ENCODE measurements around the gene SNX8.

The SNX8 gene

GRCh38 chr7:2224934-2225333 is 89.3 kb downstream of the SNX8 start:
- no peak for DNase-seq (ENCODE audit: low read depth in 1 of 2, low spot score in 1 of 2)

GRCh38 chr7:2224491-2224928 is 89.7 kb downstream of the SNX8 start:
- no peak for DNase-seq (ENCODE audit: low read depth in 1 of 2, low spot score in 1 of 2)

- DNase-seq (ENCODE audit: low read depth in 1 of 2, low spot score in 1 of 2) = no peak
Measured at GRCh38 chr7:2223321-2223720, 90.9 kb downstream of the SNX8 start.

DNA sequence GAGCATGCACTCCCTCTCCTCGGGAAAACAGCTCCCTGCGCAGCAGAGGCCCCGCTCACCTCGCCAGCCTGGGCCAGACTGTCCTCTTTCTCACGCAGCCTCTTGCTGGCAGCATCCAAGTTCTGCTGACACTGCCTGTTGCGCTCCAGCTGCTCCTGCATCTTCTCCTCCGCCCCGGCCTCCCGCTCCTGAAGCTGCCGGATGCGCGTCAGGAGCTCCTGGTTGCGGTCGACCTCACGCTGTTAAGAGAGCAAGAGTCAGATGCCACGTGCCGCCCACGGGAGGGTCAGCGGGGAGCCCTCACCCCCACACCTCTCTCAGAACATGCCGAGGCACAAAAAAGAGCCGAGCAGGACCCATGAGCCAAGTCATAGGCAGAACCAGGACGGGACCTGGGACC is 91.7 kb downstream of the SNX8 start:
- DNase-seq (ENCODE audit: low read depth in 1 of 2, low spot score in 1 of 2) = no peak

DNA sequence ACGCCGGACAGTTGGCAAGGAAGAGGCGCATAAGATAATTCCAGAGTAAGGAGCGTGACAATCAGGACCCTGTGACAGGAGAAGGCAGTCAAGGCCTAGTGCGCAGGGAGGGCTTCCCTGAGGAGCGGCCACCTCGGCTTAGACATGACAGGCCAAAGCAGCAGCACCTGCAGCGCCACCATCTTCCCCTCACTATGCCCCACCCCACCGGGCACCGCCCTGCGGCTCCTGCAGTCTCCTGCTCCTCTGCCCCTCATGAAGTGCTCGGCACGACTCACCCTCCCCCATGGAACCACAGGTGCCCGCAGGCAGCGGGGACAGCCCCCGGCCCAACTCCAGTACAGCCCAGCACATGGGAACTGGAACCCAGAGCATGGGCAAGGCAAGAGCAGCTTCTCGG is 93.3 kb downstream of the SNX8 start:
- no peak for DNase-seq (ENCODE audit: low read depth in 1 of 2, low spot score in 1 of 2)

GRCh38 chr7:2220506-2220905 is 93.7 kb downstream of the SNX8 start:
- DNase-seq (ENCODE audit: low read depth in 1 of 2, low spot score in 1 of 2) = no peak

GRCh38 chr7:2220030-2220429 is 94.2 kb downstream of the SNX8 start:
- no peak for DNase-seq (ENCODE audit: low read depth in 1 of 2, low spot score in 1 of 2)

DNA sequence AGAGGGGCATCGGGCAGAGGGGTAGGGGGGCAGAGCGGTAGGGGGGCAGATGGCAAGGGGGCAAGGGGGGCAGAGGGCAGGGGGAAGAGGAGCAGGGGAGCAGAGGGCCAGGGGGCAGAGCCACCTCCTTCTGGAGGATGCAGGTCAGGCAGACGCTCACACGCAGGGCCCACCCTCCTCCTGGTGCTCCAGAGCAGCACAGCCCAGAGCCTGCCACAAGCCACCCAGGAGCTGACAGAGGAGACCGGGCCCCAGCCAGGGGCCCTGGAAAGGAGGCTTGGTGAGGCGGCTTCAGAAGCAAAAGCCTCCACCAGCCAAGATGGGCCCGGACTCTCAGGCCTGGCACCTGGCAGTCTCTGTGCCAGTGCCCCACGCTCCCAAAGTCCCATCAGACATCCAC is 94.6 kb downstream of the SNX8 start:
- DNase-seq (ENCODE audit: low read depth in 1 of 2, low spot score in 1 of 2) = no peak

GRCh38 chr7:2219136-2219535 is 95.1 kb downstream of the SNX8 start:
- DNase-seq (ENCODE audit: low read depth in 1 of 2, low spot score in 1 of 2) = no peak

DNA sequence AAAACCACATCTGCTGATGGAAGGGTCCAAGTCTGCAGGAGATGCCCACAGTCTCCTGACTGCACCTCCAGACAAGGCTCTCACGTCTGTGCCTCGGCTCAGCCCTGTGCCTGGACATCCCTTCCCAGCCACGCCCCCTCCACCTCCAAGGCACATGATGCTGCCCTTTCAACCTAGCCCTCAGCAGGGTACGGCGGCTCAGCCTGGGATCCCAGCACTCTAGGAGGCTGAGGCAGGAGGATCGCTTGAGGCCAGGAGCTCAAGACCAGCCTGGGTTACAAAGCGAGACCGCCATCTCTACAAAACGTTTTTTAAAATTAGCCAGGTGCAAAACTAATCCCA is 95.8 kb downstream of the SNX8 start:
- DNase-seq (ENCODE audit: low read depth in 1 of 2, low spot score in 1 of 2) = no peak

DNA sequence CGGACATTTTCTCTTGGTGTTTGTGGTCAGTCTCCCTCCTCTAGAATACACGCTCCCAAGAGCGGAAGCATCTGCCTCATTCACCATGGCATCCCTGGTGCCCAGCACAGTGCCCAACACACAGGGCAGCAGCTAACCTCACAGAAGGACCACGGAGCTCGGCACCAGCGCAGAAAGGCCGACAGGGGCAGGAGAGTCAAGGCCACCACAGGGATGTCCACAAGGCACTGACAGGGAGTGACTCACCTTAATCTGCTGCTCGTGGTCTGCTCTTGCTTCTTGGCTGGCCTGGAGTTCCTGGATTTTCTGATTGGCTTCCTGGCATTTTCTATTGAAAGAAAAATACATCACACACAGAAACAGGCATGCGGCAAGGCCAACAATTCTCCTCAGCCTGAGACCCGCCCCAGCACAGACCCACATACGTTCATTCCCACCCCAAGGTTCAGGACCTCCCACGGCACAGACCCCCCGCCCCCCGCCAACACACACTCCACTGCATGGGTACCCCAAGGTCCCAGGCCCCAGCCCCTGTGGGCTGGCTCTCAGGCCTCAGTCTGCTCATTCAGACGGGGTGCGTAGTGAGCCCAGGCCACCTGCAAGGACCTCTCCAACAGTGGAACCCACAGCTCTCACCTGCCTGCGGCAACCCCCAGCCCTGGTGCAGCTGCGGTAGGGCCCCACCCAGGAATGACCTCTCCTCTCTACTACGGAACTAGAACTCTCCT is 96.4 kb downstream of the SNX8 start:
- no peak for DNase-seq (ENCODE audit: low read depth in 1 of 2, low spot score in 1 of 2)

- no peak for DNase-seq (ENCODE audit: low read depth in 1 of 2, low spot score in 1 of 2)
Measured at GRCh38 chr7:2217206-2217605, 97.0 kb downstream of the SNX8 start.

- DNase-seq (ENCODE audit: low read depth in 1 of 2, low spot score in 1 of 2) = no peak
Measured at GRCh38 chr7:2215851-2216250, 98.4 kb downstream of the SNX8 start.

GRCh38 chr7:2214636-2215035 is 99.6 kb downstream of the SNX8 start:
- DNase-seq (ENCODE audit: low read depth in 1 of 2, low spot score in 1 of 2) = no peak

DNA sequence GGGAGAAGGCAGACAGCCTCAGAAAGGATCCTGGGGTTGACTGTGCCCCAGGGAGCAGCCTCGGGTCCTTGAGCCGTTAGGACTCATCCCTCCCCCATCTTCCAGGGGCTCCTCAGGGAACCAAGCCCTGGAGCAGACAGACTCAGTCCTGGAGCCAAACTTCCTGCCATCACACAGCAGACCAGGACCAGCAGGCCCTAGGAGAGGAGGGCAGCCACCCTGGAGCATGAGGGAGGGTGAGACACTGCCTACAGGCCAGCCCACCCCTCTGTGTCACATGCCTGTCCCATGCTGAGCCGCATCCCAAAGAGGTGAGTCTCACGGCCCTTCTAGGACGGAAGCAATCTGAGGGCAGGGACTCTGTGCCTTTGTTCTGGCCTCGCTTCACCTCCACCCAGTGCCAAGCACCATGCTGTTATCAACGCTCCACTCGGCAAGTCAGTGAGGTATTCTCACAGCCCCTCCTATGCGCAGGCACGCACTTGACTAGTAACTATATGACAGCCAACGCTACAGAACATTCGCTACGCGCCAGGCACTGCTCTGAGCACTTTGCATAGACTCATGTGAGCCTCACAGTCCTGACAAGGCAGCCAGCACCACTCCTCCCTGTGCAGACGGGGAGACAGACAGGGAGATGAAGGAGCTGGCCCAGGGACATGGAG is 100.6 kb downstream of the SNX8 start:
- no peak for DNase-seq (ENCODE audit: low read depth in 1 of 2, low spot score in 1 of 2)

DNA sequence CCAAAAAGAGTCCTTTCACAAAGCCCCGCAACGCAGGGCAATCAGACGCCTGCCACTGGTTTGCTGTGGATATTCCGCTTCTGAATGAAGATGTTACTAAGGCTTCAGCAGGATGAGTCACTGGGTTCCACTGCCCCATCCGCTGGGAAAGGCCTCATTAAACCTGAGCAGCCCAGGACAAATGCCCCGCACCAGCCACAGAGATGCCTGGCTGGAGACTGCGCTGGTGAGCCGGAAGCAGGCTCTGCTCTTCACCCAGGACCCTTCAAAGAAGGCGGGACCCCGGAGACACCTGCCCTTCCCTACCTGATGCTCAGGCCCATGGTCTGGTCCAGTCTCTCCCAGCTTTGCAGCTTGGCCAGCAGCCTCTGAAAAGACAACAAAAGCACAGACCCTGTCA is 101.3 kb downstream of the SNX8 start:
- DNase-seq (ENCODE audit: low read depth in 1 of 2, low spot score in 1 of 2) = no peak

DNA sequence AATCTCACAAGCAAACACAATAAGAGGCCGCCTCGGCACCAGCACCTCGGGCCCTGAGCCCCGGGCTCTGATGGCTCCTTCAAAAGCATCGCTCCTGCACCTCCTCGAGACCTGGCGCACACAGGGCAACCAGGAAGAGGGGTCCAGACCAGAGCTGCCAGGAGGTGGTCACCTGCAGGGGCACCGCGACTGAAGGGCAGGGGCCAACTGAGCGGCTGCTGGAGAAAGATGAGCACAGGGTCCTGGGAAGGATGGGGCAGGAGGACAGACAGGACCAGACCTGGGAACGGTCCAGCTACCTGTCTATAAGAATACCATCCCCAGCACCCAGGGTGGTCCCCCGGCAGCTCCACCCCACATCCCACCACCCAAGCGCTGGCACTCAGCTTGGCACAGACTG is 102.3 kb downstream of the SNX8 start:
- DNase-seq (ENCODE audit: low read depth in 1 of 2, low spot score in 1 of 2) = no peak

DNA sequence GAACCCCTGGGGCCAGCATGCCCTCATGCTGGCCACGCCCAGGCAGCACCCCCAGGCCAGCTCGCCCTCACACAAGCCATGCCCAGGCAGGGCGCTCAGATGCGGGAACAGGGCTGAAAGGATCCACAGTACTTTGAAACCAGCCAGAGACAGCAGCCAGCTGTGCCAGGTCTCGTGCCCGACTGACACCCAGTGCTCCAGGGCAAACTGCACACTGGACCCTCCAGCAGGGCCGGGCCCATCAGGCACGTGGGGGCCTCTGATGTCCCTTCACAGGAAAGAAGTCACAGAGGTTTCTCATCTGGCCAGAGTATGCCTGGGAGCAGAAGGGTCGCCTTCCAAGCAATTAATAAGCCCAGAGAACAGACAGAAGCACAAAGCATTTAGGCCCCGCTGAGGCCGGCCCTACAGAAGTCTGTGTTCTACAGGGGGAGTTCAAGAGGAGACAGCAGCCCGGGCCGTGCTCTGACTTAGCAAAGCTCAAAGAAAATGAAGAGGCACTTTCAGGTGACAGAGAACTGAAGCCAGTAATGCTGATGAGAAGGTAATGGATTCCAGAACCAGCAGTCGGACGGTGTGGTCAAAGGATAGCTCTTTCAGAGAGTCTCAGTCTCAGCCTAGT is 102.9 kb downstream of the SNX8 start:
- DNase-seq (ENCODE audit: low read depth in 1 of 2, low spot score in 1 of 2) = no peak

GRCh38 chr7:2210551-2211258 is 103.5 kb downstream of the SNX8 start:
- DNase-seq (ENCODE audit: low read depth in 1 of 2, low spot score in 1 of 2) = no peak

- no peak for DNase-seq (ENCODE audit: low read depth in 1 of 2, low spot score in 1 of 2)
Measured at GRCh38 chr7:2209961-2210323, 104.3 kb downstream of the SNX8 start.

- DNase-seq (ENCODE audit: low read depth in 1 of 2, low spot score in 1 of 2) = no peak
Measured at GRCh38 chr7:2209146-2209960, 104.9 kb downstream of the SNX8 start.

Measured in activated CD4-positive, alpha-beta T cell treated with anti-CD3 and anti-CD28 coated beads, Interleukin-2, amount 50 U/mL, for 24 hours (primary cell).